Parathyroid adenoma (tissue), 2 donors: ENCODE data around the gene TBC1D4.

Experiments
- H2AFZ ChIP-seq: fragments of 300-600 bp; sonication (generic); one replicate; pipeline ENCODE4 v1.7.0; 2017; ENCODE audit warnings: antibody characterized with exemption, mild to moderate bottlenecking
- H3K27ac ChIP-seq: fragments of 300-600 bp; sonication (generic); one replicate; pipeline ENCODE4 v1.7.0; 2017
- H3K27me3 ChIP-seq: fragments of 300-600 bp; sonication (generic); one replicate; pipeline ENCODE4 v1.7.0; 2017; ENCODE audit warnings: low read length; ENCODE audit not compliant: control insufficient read depth, insufficient read depth
- H3K36me3 ChIP-seq: fragments of 300-600 bp; sonication (generic); one replicate; pipeline ENCODE4 v1.7.0; 2017; ENCODE audit warnings: low read length; ENCODE audit not compliant: control insufficient read depth, insufficient read depth
- H3K4me1 ChIP-seq: fragments of 300-600 bp; sonication (generic); one replicate; pipeline ENCODE4 v1.7.0; 2017; ENCODE audit warnings: control low read depth
- H3K4me2 ChIP-seq: fragments of 300-600 bp; sonication (generic); one replicate; pipeline ENCODE4 v1.7.0; 2017; ENCODE audit warnings: low read length
- H3K4me3 ChIP-seq: fragments of 300-600 bp; sonication (generic); one replicate; pipeline ENCODE4 v1.7.0; 2017; ENCODE audit warnings: low read depth, low read length
- H3K79me2 ChIP-seq: fragments of 300-600 bp; sonication (generic); one replicate; pipeline ENCODE4 v1.7.0; 2017; ENCODE audit warnings: control low read depth
- H3K9ac ChIP-seq: fragments of 300-600 bp; sonication (generic); one replicate; pipeline ENCODE4 v1.7.0; 2017; ENCODE audit warnings: mild to moderate bottlenecking
- H3K9me3 ChIP-seq: fragments of 300-600 bp; sonication (generic); one replicate; pipeline ENCODE4 v1.7.0; 2017; ENCODE audit warnings: low read length; ENCODE audit not compliant: control insufficient read depth
- CTCF ChIP-seq: fragments of 300-600 bp; sonication (generic); IDR thresholded peaks from one replicate; pipeline ENCODE4 v1.7.0; 2017; ENCODE audit warnings: antibody characterized with exemption, mild to moderate bottlenecking
- donor health status: primary hyperparathyroidism.

TBC1D4 gene

GRCh38 chr13:75495938-75496337, 14.0 kb upstream of the TBC1D4 start:
- no peak for TF ChIP-seq CTCF
- no peak overlapping the region for H3K4me3 ChIP-seq
- H3K4me2 ChIP-seq = no peak overlapping the region
- H2AFZ ChIP-seq = no peak overlapping the region
- no peaks in the 10 kb centered on the region for H3K36me3 ChIP-seq
- no peak overlapping the region for H3K27ac ChIP-seq
- no peaks in the 10 kb centered on the region for H3K4me1 ChIP-seq
- no peaks in the 10 kb centered on the region for H3K79me2 ChIP-seq
- no peaks in the 10 kb centered on the region for H3K27me3 ChIP-seq
- H3K9me3 ChIP-seq = no peaks in the 10 kb centered on the region
- H3K9ac ChIP-seq = no peak overlapping the region

- Histone ChIP-seq H3K27ac (no peak overlapping the region), H3K27me3 (no peaks in the 10 kb centered on the region), H2AFZ (no peak overlapping the region), H3K9me3 (no peaks in the 10 kb centered on the region), H3K36me3 (no peaks in the 10 kb centered on the region), H3K9ac (no peak overlapping the region), H3K4me3 (no peak overlapping the region), H3K4me2 (no peak overlapping the region), H3K79me2 (no peaks in the 10 kb centered on the region), H3K4me1 (no peaks in the 10 kb centered on the region)
- no peak for TF ChIP-seq CTCF
Measured at GRCh38 chr13:75494491-75494890, 12.5 kb upstream of the TBC1D4 start.

- no peak overlapping the region for H3K4me2 ChIP-seq
- H3K9me3 ChIP-seq = no peaks in the 10 kb centered on the region
- H3K4me1 ChIP-seq = no peaks in the 10 kb centered on the region
- H3K79me2 ChIP-seq = no peaks in the 10 kb centered on the region
- H3K27ac ChIP-seq = no peak overlapping the region
- no peak overlapping the region for H3K4me3 ChIP-seq
- no peak overlapping the region for H3K9ac ChIP-seq
- TF ChIP-seq CTCF = no peak
- H3K27me3 ChIP-seq = no peaks in the 10 kb centered on the region
- no peak overlapping the region for H2AFZ ChIP-seq
- H3K36me3 ChIP-seq = no peaks in the 10 kb centered on the region
Measured at GRCh38 chr13:75493156-75493555, 11.2 kb upstream of the TBC1D4 start.

- H3K27me3 ChIP-seq = no peaks in the 10 kb centered on the region
Measured at GRCh38 chr13:75492389-75492788, 10.4 kb upstream of the TBC1D4 start.

More at GRCh38 chr13:75492389-75492788, 10.4 kb upstream of the TBC1D4 start:
- H3K36me3 ChIP-seq = no peaks in the 10 kb centered on the region
- H3K4me3 ChIP-seq = no peak overlapping the region
- H3K27ac ChIP-seq = no peak overlapping the region
- no peak overlapping the region for H2AFZ ChIP-seq
- no peak overlapping the region for H3K4me2 ChIP-seq
- H3K79me2 ChIP-seq = no peaks in the 10 kb centered on the region
- no peak overlapping the region for H3K9ac ChIP-seq
- no peaks in the 10 kb centered on the region for H3K4me1 ChIP-seq
- no peaks in the 10 kb centered on the region for H3K9me3 ChIP-seq
- no peak for TF ChIP-seq CTCF
